HG02938 (cell line): Measurements from ENCODE around the gene UGCG.

Source experiments
- ATAC-seq: cut with Tn5 transposase; IDR thresholded peaks from one replicate; pipeline ENCODE4 v1.9.1; 2021; ENCODE audit warnings: mild to moderate bottlenecking, moderate library complexity; ENCODE audit not compliant: unreplicated experiment

Gene UGCG

DNA sequence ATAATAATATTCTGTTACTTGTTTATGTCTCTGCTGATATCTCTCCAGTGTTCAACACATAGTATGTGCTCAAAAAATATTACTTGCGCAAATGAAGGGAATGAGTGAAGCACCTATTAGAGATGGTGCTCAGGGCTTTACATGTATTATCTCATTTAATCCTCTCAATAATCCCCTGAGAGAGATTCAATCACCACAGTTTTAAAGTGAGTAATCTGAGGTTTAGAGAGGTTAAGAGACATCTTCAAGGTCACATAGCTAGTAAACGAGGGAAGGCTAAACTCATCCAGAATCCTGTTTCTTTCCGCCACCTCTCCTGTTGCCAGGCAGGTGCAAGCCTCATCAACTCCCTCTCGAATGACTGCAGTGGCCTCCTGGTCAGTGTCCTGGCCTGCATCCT lies 82.0 kb downstream of the UGCG start:
- ATAC-seq = no peak

DNA sequence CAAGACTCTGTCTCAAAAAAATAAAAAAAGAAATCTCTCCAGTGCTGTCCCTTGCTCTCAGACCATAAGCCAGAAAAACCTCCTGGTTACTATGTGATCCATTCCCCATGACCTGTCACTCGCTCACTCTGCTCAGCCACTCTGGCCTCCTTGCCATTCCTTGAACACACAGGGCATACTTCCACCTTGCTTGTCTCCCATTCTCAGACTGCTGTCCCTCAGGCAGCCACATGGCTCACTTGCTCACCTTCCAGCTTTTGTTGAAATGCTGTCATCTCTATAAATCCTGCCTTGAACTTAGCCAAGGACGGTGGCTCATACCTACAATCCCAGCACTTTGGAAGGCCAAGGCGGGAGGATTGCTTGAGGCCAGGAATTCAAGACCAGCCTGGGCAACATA lies 82.9 kb downstream of the UGCG start:
- no peak for ATAC-seq

DNA sequence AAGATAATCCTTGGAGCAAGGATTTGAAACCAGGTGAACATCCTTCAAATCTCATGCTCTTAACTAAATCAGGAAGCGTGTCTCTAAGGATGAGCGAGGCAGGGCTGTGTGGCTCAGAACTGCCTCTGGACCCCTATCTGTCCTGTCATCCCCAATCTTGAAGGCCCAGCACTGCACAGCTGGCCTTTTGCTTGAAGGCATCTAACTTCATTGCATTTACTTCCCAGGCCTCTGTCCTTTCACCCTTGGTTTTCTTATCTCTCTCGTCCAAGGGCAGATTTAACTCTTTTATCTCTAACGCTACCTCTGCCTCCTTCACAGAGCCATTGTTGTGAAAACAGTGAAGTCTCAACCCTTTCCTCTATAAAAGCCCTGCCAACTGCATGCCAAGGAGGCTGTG lies 83.8 kb downstream of the UGCG start:
- ATAC-seq = no peak

DNA sequence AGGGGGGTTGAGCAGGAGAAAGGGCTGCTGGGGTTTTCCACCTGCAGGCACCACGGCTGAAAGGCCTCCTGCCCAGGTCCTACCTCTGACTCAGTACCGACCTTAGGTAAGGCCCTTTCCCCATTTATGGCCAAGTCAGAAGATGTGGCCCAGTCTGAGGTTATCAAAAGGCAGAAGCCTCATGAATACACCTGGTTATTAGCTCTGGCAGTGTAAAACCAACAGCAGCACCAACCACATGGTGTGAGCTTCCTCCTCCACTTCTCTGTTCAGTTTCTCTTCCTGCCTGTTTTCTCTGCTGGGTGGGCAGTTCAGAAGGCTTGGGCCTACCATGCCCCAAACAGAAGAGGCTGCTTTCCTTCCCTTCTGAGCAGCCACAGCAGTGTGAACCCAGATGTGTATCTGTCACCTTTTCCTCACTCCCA lies 86.9 kb downstream of the UGCG start:
- ATAC-seq = peak; percentile 73

GRCh38 chr9:111984086-111984802 lies 87.6 kb downstream of the UGCG start:
- ATAC-seq = no peak
